GM19395 (cell line): Measurements from ENCODE around the gene UBR4.

Experiments used
- ATAC-seq: cut with Tn5 transposase; IDR thresholded peaks from one replicate; pipeline ENCODE4 v1.9.1; 2021; ENCODE audit warnings: mild to moderate bottlenecking, moderate library complexity; ENCODE audit not compliant: unreplicated experiment

Gene UBR4

DNA sequence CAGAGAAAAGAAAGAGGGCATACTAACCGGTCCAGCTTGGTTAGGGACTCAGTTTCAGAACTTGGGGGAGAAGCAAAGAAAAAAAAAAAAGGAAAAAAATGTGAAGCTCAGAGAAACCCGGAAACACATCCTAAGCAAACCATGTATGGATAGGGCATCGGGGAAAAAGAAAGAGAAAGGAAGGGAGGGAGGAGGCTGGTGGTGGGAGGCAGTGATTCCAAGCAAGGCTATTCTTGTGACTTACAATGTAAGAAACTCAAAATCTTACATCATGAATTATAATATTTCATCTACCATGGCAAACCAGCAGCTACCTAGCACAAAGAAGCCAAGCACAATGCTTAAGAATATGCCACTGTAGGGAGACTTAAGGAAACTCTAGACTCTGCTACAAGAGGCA lies 60.3 kb downstream of the UBR4 start:
- no peak for ATAC-seq

GRCh38 chr1:19140465-19140864 lies 69.6 kb downstream of the UBR4 start:
- no peak for ATAC-seq

DNA sequence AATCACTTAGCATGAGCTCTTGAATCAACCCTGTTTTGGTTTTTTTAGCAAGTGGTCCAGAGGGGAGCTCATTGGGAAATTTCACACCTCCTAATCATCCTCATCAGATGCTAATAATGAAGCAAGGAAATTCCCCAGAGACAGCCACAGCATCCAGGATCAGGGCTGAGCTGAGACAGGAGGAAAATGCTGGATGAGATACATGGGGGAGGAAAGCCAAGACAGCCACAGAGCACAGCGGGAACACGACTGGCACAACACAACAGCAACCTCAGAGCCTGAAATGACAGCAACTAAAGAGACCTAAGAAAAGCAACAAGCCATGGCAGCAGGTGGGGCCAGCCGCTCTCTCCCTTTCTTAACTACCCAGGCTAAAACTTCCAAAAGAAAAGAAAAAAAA lies 70.4 kb downstream of the UBR4 start:
- ATAC-seq: no peak

DNA sequence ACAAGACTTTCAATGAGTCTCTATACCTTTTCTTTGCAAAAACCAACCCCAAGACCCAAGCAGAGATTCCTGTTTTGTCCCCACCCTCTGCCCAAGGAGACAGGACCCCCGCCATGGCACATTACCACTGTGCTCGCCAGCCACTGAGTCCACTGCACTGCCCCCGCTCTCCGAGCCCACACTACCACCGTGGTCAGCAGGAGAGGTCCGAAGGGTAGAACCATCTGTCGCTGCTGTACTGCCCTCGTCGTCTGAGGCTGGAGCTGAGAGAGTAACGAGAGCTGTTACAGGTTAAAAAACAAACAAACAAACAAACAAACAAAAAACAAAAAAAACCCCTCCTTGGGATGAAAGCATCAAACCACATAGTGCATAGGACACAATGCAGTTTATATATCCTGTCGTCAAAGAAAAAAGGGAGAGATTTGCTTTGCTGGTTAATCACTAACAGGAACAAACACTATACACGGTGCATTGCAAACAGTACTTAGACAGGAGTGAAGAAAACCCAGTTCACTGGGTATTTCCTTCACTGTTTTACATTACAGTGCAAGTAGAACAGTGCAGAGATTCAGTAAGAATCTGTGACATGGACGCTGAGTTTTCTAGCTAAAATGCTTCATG lies 71.0 kb downstream of the UBR4 start:
- no peak for ATAC-seq

- no peak for ATAC-seq
These were observed 71.7 kb downstream of the UBR4 start for GRCh38 chr1:19138331-19138730.

DNA sequence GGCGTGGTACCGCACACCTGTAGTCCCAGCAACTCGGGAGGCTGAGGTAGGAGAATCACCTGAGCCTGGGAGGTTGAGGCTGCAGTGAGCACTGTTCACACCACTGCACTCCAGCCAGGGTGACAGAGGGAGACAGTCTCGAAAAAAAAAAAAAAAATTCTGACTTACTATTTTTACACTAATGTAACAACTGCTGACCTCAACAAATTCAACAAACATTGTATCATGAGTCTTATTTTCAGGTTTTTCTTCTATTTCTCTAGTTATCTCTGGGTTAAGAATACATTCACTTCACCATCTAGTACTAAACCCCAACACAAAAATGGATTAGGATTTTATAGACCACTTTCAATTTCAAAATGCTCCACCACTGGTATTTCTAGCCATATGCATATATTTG lies 72.9 kb downstream of the UBR4 start:
- ATAC-seq: no peak

- no peak for ATAC-seq
These were observed 76.7 kb downstream of the UBR4 start for GRCh38 chr1:19133360-19133759.

GRCh38 chr1:19130468-19130867 lies 79.6 kb downstream of the UBR4 start:
- ATAC-seq: no peak

DNA sequence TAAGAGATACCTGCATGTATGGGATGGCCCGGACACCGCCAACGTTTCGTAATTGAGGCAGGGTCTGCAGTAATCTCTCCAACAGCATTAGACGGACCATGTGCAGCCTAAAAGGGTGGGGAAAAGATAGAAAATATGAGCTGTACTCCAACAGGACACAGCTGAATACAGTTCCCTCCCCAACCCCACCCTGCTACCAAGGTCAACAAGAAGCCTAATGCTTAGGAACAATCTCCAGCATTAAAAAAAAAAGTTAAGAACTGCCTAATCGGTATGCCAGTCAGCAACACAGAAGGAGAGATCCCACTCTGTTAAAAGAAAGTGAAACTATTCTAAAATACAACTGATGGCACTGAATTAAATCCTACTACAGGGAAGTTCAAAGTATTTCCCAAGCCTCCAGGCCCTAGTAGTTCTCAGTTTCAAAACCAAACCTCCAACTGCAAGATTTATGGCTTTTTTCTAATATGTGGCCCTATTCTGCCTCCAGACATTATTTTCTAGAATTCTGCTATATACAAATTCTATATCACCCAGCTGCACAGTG lies 81.0 kb downstream of the UBR4 start:
- no peak for ATAC-seq

DNA sequence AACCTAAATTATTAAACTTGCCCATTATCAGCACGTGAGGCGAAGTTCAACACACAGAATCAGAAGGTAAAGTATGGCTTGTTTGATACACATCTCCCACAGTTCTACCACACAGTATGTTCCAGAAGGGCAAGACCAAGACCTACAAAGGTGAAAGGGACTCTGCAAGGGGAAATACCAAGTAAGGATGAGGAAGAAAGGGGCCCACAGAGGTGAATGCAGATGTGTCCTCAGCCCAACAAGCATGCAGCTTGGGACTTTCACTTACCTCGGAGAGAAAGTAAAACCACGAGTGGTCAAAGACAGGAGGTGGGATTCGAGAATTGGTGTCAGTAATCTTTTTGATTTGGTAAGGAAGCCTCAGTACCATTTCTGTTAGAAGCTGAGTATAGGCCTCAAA lies 85.8 kb downstream of the UBR4 start:
- no peak for ATAC-seq

GRCh38 chr1:19123837-19124236 lies 86.2 kb downstream of the UBR4 start:
- ATAC-seq: no peak

DNA sequence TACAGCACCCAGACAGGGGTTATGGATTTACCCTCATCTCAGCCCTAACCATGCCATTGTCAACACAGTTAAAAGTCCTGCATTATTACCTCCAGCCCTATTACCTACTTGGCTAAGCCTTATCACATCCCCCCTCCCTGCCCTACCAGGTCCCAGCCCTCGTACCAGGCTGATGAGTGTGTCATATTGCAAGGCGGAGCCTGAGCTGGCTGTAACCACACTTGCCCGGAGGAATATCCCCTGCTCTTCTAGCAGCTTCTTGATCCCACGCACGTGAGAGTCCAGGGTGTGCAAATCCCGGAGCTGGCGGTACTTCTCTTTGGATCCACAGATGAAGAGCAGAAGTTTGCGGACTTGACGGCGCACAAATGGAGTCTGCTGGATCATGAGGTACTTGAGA lies 87.4 kb downstream of the UBR4 start:
- ATAC-seq: no peak

GRCh38 chr1:19121192-19121591 lies 88.9 kb downstream of the UBR4 start:
- ATAC-seq: no peak

- no peak for ATAC-seq
These were observed 90.0 kb downstream of the UBR4 start for GRCh38 chr1:19120070-19120469.

DNA sequence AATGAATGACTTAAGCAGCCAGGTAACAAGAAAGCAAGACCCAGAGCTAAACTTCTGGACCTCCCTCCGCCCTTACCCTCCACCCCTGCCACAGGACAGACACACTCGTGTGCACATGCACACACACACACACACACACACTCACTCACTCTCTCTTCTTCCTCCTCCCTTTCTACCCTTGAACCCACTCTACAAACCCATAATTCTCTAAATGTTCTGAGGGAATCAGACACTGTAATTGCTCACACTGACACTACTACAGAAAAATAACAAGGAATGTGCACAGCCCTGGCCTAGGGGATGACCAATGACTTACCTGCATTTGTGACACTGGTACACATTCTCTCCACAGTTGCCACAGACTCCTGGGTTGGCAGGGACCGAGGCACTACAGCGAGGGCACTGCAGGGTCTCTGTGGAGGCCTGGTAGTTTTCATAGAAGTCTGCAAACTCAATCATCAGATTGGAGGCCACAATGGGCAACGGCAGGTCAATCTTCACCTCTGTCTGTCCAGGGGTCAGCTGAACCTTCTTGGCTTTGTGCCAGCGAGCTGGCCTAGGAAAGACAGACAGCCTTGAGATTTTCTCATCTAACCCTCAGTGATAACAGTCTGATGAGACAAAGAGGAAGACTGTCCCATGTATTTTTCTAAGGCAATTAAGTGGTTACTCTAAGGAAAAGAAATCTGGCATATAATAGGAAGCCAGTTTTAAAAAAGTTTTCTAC lies 94.8 kb downstream of the UBR4 start:
- no peak for ATAC-seq

GRCh38 chr1:19113697-19114092 lies 96.4 kb downstream of the UBR4 start:
- no peak for ATAC-seq

DNA sequence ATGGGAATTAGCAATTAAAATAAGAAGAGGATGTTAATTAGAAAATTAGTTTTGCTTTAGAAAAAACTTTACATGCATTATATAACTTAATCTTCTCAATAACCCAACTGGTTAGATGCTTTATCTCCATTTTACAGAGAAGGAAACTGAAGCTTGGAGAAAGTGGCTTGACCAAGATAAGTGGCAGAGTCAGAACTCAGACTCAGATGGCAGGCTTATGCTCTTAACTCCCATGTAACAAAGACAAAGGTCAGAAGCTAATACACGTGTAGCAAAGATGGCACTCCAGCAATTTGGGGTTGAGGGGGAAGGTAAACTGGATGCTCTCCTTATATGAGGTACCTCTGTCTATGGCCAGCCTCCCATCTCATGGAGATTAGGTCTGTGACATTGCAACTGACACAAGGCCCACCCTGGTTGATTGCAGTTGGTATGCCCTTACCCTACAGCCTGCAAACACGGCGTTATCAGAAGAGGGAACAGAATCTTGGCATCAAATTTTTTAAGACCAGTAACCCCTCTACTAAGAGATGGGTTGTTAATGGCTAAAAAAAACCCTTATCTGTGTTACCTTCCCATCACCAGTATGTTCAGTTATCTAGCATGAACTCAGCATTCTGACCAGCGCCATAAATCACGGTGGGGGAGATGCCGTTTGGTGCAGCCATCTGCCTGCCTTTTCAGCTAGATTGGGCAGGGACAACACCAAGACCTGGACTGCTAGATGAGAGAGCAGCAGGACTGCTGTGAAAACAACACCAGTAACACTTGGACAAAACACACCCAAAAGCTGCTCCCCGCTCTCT lies 97.0 kb downstream of the UBR4 start:
- no peak for ATAC-seq

DNA sequence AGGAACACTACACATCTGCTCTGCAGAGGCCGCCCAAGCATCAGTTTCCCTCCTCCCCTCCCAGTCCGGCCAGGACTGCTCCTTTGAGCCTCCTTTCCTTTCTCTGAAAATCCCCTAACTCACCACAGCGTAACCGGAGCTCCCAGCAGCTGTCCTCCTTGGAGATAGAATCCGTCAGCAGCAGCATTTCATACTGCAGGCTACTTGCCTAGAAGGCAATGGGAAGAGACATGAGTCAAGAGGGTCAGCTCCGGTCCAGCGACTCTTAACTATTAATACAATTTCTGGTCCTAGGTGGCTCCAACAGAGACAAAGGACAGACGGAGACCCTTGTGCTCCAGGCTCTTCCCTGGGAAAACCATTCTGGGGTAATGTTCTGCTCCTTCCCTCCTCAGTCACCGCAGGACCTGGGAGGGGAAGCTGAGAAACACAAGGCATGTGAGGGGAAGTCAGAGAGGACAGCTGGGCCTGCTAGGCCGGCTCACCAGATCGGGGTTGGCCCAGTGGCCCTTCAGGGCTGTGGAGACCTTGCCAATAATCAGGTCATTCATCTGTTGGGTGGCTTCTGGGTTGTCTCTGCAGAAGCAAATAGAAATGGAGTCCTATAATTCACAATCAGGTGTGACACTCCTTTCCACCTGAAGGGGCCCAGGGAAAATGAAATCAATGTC lies 99.7 kb downstream of the UBR4 start:
- ATAC-seq: no peak

- ATAC-seq: no peak
These were observed 100.5 kb downstream of the UBR4 start for GRCh38 chr1:19109545-19109944.

DNA sequence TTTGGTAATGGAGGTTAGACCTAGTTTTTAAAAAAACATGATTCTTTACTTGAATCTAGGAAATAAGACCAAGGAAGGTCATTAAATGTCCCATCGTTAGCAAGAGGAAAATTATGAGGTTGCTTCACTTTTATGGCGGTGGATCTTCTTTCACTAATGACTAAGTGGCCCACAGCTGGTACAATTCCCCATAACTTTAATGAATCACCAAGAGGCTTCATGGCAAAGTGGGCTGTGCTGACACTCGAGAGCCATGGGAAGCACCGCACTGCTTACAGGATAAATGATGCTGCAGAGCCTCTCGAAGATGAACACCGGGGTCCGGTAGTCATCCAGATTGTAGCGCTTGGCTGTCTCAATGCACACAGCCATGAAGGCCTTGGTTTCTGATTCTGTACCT lies 108.8 kb downstream of the UBR4 start:
- no peak for ATAC-seq

GRCh38 chr1:19100028-19100427 lies 110.0 kb downstream of the UBR4 start:
- ATAC-seq: no peak
